Ovary (tissue), 9 donors: Measurements from ENCODE around the gene DHRS12. TPM values are rescaled to one million over a fixed set of nuclear protein-coding genes. Genes with fewer than 3 reads are reported as not detected.

Experiments used
- DNase-seq, 5 donors: peaks; one replicate each; pipeline ENCODE4 v3.0.0-alpha.2; 2019 to 2020
- H3K27ac ChIP-seq, 2 donors: fragments of 200-600 bp; one replicate each; pipeline versions ENCODE4 v1.5.1 to v1.8.0; 2019 to 2022
- H3K27me3 ChIP-seq: fragments of 200-600 bp; one replicate; pipeline ENCODE4 v1.8.0; 2022
- H3K36me3 ChIP-seq: fragments of 200-600 bp; sonication (generic); one replicate; pipeline ENCODE4 v1.5.1; 2019
- H3K4me1 ChIP-seq: one replicate; pipeline ENCODE4 v1.8.1; 2013; ENCODE audit warnings: mild to moderate bottlenecking, moderate library complexity; ENCODE audit not compliant: insufficient read depth
- H3K4me3 ChIP-seq: fragments of 200-600 bp; sonication (generic); one replicate; pipeline ENCODE4 v1.5.1; 2017
- H3K9me3 ChIP-seq, 2 donors: fragments of 200-600 bp in 1 of 2; sonication (generic) in 1 of 2; one replicate each; pipeline versions ENCODE4 v1.5.1 to v1.8.1; 2013 to 2019; ENCODE audit warnings: mild to moderate bottlenecking in 1 of 2, moderate library complexity in 1 of 2
- CTCF ChIP-seq, 3 donors: fragments of 450-650 bp in 2 of 3; fragments of 200-600 bp in 1 of 3; IDR thresholded peaks; one replicate each; pipeline versions ENCODE4 v1.5.1 to v1.8.0; 2016 to 2022; ENCODE audit warnings: antibody characterized with exemption in 3 of 3, mild to moderate bottlenecking in 1 of 3
- EP300 ChIP-seq: sonication (generic); formaldehyde crosslinking; IDR thresholded peaks from one replicate; pipeline ENCODE4 v1.6.1; 2017; ENCODE audit warnings: antibody characterized with exemption
- POLR2A ChIP-seq: fragments of 450-650 bp; IDR thresholded peaks from one replicate; pipeline ENCODE4 v1.6.1; 2017; ENCODE audit warnings: antibody characterized with exemption, mild to moderate bottlenecking, moderate library complexity
- WGBS, 3 donors: extraction: QIAGEN DNeasy Blood & Tissue Kit in 1 of 3; methylation state at CpG; one replicate each; pipeline versions ENCODE4 v1.1.5 to v1.1.7; 2013 to 2017; 5-methylcytosine and 5-hydroxymethylcytosine counted together
- intact Hi-C, 4 donors: fragments of 100-400 bp; cut with DNase I; formaldehyde crosslinking; loops; one replicate each; pipeline versions ENCODE4 v1.11.0 to v1.15.1; 2022 to 2023
- polyA plus RNA-seq, 2 donors: library from polyadenylated mRNA; stranded (reverse); fragments of 200-250 nt in 1 of 2; fragments of 350-450 nt in 1 of 2; fragmentation: Illumina TruSeq in 1 of 2; extraction: RNeasy Lipid Tissue Mini Kit (QIAGEN cat#74804) in 1 of 2; gene quantifications; one replicate each; pipeline ENCODE4 v1.2.3, GENCODE V29; 2013 to 2014
- total RNA-seq, 7 donors: library from RNA; depleted of rRNA in 2 of 7; stranded (reverse); fragments of >200 nt in 2 of 7; fragmentation: NEBNext Ultra II Directional in 3 of 7; extraction: Animal tissue kit (Norgen Biotek cat#: 25700) in 3 of 7; gene quantifications; one replicate each; pipeline versions ENCODE4 v1.1.0 to v1.2.4, GENCODE V29; 2016 to 2023
- donor health status: DM: no; HTN: no; CAD: no; lungs with moderate emphysema.
- donor health status: DM: no; HTN: no; CAD: no.
- donor health status: Bipolar disorder and iron deficiency.
- donor health status: DM: yes; HTN: yes; CAD: no.
- donor health status: DM: no; HTN: no; CAD: no.
- donor health status: DM: yes; HTN: yes; CAD: no.

Gene DHRS12
- total and polyA plus RNA-seq, 9 donors: 9.7 to 29.1 (median 18.3) TPM

DNA sequence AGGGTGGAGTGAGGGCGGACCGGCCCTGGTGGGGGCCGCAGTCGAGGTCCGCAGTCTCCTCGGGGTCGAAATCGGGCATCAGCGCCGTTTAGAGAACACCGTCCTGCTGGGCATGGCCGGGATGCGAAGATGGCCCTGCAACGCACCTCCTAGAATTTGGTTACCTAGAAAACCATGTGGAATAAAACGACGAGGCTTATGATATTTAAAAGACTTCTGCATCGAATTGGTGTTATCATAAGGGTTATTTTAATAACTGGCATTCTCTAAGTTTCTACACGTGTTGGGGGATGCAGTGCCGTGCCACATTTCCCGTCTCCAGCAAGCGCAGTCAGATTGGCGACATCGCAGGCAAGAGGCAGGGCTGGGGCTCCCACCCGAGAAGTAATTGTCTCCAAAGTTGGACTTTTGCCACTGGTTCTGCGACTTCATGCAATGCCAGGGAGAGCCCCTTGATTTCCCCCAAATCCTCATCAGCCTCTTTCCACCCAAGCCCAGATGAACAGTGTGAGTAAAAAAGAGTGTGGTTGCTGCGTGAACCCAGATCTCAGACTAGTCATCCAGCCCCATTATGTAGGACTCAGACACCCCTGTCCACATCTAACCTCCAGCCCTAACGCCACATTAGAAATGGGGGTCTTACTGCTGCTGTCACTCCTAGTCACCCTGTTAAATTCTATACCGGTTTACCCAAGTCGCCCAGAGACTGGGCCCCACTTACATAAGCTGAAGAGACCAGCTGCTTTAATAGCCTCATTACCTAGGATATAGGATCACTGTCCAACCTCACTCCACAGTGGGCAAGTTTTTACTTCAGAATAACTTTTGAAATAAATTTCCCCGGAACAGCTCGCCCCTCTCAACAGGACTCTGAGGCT is 571 bp upstream of the DHRS12 start:
- no peaks in the 10 kb centered on the region for H3K27me3 ChIP-seq
- no peaks in the 10 kb centered on the region for H3K9me3 ChIP-seq
- intact Hi-C loops: loop anchor here in 3 of 4 donors (1.0 to 10.0 kb wide), 5 partner anchors 70 to 352 kb away; partner anchors contain the start of genes WDFY2 (in 3 of the 3) and INTS6 (in 2 of the 3)
- peaks cover 22% of the 10 kb centered on the region for H3K4me1 ChIP-seq
- peak; percentile 0 for TF ChIP-seq EP300
- TF ChIP-seq CTCF (IDR thresholded peaks at IDR 0.05): no peak
- peak in 4 of 5 donors; percentile 57 to 70 (median 66) for DNase-seq
- H3K36me3 ChIP-seq: no peaks in the 10 kb centered on the region
- H3K27ac ChIP-seq: peak overlapping the region; percentile 100
- 28 to 33% (median 28%) methylated on average over 26 to 31 of the region's 31 CpGs for WGBS, 3 donors
- peak overlapping the region; percentile 68 for H3K4me3 ChIP-seq

- Histone ChIP-seq H3K9me3 (no peaks in the 10 kb centered on the region), H3K27me3 (no peaks in the 10 kb centered on the region), H3K4me3 (peak overlapping the region; percentile 68), H3K36me3 (no peaks in the 10 kb centered on the region), H3K27ac (peak overlapping the region; percentile 100), H3K4me1 (peaks cover 22% of the 10 kb centered on the region)
- intact Hi-C loops: loop anchor here in 3 of 4 donors (10.0 kb wide), 3 partner anchors 68 to 348 kb away; partner anchors contain the start of genes WDFY2 (in 3 of the 3) and INTS6 (in 1 of the 3)
- DNase-seq: peak; percentile 38 to 57 (median 55)
- TF ChIP-seq CTCF (IDR thresholded peaks at IDR 0.05) (no peak), EP300 (no peak), POLR2A (no peak)
- 23 to 40% (median 28%) methylated on average over 9 of the region's 9 CpGs for WGBS, 3 donors
Observed at GRCh38 chr13:51802631-51803418, 1.1 kb downstream of the DHRS12 start.

DNA sequence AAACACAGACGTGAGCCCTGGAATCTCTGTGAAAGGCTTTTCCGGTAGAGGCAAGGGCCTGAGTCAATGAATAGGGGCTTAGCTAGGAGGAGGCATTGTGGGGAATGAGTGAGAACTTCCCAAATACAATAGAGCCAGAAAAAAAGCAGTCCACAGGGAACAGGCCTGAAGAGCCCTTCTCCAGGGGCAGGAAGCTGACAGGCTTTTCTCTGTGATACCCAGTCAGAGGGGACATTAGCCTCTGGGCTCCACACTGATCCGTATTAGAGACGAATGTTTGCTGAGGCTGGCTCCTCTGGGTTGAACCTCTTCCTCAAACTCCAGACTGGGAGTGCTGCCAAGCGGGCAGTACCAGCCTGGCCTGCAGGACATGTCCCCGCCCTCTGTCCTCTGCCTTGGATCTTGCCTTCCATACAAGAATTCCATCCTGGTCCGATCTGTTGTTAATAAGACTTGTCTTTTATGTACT is 2.3 kb downstream of the DHRS12 start:
- intact Hi-C loops: loop anchor here in 3 of 4 donors (10.0 kb wide), 3 partner anchors 67 to 347 kb away; partner anchors contain the start of genes WDFY2 (in 3 of the 3) and INTS6 (in 1 of the 3)
- WGBS, 3 donors: 70 to 81% (median 74%) methylated on average over 7 of the region's 7 CpGs
- peaks cover 22% of the 10 kb centered on the region for H3K4me1 ChIP-seq

More for the DNA sequence above, 2.3 kb downstream of the DHRS12 start:
- H3K27me3 ChIP-seq: no peaks in the 10 kb centered on the region
- H3K27ac ChIP-seq: peak overlapping the region; percentile 9 to 61
- no peaks in the 10 kb centered on the region for H3K36me3 ChIP-seq
- TF ChIP-seq POLR2A: no peak
- no peak for TF ChIP-seq CTCF (IDR thresholded peaks at IDR 0.05)
- TF ChIP-seq EP300: no peak
- DNase-seq: peak in 4 of 5 donors; percentile 48 to 66 (median 58)
- H3K9me3 ChIP-seq: no peaks in the 10 kb centered on the region
- H3K4me3 ChIP-seq: no peak overlapping the region
